ENCODE data around the gene AP5S1.

Gene AP5S1

DNA sequence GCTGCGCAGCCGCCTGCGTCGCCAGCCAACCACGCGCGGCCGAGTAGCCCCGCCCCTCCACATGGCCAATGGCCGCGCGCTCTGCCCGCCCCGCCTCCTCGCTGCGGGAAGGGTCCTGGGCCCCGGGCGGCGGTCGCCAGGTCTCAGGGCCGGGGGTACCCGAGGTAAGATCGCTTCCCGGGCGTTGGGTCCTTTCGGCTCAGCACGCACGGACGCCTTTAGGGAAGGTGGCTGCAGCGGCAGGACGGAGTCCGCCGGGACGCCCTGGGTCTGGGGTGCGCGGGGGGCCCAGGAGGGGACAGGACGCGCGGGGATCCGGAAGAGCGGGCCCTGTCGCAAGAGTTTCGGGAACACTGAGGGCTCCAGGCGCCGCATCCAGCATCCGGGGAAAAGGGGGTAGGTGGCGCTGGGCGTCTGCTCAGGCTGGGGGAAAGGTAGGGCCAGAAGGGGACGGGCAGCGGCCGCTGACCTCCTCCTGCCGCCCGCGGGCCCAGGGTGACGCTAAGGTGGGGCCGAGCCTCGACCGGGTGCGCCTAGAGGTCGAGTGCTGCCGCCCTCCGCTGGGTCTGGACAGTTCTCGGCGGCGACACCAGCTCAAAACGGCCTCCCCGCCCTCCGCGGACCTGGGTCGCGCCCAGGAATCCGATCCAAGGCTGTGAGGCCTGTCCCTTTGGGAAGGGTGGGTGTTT, 26.5 kb downstream of the AP5S1 start, which contains the start of gene MAVS:
Gene MAVS (plus strand): TSS at position 95 of the 689 bp plus-strand sequence. CDS start 7,791 bp downstream, outside the sequence.
- Histone ChIP-seq H3K4me2 (ENCODE audit: low read length) (peak within 1 kb of the TSS; percentile 87), H3K4me1 (ENCODE audit: low read length) (peaks cover 10% of the 10 kb centered on the region), H3K27ac (ENCODE audit: low read length) (peak within 1 kb of the TSS; percentile 32), H3K9ac (ENCODE audit: low read length) (peak within 1 kb of the TSS; percentile 86), H2AFZ (ENCODE audit: low read depth, low read length) (peak within 1 kb of the TSS; percentile 63), H3K4me3 (ENCODE audit: low read length) (peak within 1 kb of the TSS; percentile 88), H3K27me3 (ENCODE audit: low read depth, low read length) (no peaks in the 10 kb centered on the region), H3K36me3 (replicated peaks; ENCODE audit: low read depth, low read length) (no peaks in the 10 kb centered on the region), H4K20me1 (ENCODE audit: insufficient read depth, low read length) (peaks cover 6% of the 10 kb centered on the region; the same call in 1 of the 2 replicates), H3K9me3 (ENCODE audit: insufficient read depth, low read length) (no peaks in the 10 kb centered on the region), H3K79me2 (ENCODE audit: low read length) (peaks cover 34% of the 10 kb centered on the region)
- TF ChIP-seq, protein P1, sequence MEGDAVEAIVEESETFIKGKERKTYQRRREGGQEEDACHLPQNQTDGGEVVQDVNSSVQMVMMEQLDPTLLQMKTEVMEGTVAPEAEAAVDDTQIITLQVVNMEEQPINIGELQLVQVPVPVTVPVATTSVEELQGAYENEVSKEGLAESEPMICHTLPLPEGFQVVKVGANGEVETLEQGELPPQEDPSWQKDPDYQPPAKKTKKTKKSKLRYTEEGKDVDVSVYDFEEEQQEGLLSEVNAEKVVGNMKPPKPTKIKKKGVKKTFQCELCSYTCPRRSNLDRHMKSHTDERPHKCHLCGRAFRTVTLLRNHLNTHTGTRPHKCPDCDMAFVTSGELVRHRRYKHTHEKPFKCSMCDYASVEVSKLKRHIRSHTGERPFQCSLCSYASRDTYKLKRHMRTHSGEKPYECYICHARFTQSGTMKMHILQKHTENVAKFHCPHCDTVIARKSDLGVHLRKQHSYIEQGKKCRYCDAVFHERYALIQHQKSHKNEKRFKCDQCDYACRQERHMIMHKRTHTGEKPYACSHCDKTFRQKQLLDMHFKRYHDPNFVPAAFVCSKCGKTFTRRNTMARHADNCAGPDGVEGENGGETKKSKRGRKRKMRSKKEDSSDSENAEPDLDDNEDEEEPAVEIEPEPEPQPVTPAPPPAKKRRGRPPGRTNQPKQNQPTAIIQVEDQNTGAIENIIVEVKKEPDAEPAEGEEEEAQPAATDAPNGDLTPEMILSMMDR (IDR thresholded peaks at IDR 0.05; ENCODE audit: low read depth, low read length) = no peak
- TF ChIP-seq EZH2phosphoT487 (IDR thresholded peaks at IDR 0.05; ENCODE audit: low read depth) = no peak

DNA sequence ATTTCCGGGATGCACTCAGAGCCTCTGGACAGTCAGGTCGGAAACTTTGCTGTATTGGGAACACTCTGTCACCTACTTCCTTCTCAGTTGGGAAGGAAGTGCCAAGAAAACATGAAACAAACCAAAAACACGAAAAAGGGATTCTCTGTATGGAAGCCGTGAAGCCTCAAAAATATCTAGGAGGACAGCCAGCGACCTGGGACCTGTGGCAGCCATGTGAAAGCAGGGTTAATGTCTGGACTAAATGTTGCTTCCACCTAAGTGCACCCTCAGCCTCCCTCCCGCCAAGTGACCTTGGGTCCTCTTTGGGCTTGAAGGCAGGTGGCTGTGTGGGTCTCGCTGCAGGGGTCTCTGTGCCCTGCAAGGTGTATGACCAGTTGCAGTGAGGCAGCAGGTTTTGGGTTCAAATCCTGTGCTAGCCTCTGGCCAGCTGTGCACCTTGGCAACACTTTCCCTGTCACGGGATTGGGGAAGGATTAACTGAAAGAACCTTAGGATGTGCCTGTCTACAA, 27.1 kb downstream of the AP5S1 start:
- Histone ChIP-seq H3K79me2 (ENCODE audit: low read length) (peaks cover 38% of the 10 kb centered on the region), H4K20me1 (ENCODE audit: insufficient read depth, low read length) (peaks cover 8% of the 10 kb centered on the region), H3K4me3 (ENCODE audit: low read length) (peak overlapping the region; percentile 88), H3K9ac (ENCODE audit: low read length) (peak overlapping the region; percentile 86), H3K4me2 (ENCODE audit: low read length) (peak overlapping the region; percentile 87), H3K27me3 (ENCODE audit: low read depth, low read length) (no peaks in the 10 kb centered on the region), H3K27ac (ENCODE audit: low read length) (peak overlapping the region; percentile 16), H3K4me1 (ENCODE audit: low read length) (peaks cover 10% of the 10 kb centered on the region), H3K9me3 (ENCODE audit: insufficient read depth, low read length) (no peaks in the 10 kb centered on the region), H2AFZ (ENCODE audit: low read depth, low read length) (0 out of 2 replicates have a peak overlapping the region, but pooled peaks have one; percentile 48), H3K36me3 (replicated peaks; ENCODE audit: low read depth, low read length) (no peaks in the 10 kb centered on the region)
- no peak for TF ChIP-seq EZH2phosphoT487 (IDR thresholded peaks at IDR 0.05; ENCODE audit: low read depth)
- TF ChIP-seq, protein P1 (IDR thresholded peaks at IDR 0.05; ENCODE audit: low read depth, low read length) = no peak

DNA sequence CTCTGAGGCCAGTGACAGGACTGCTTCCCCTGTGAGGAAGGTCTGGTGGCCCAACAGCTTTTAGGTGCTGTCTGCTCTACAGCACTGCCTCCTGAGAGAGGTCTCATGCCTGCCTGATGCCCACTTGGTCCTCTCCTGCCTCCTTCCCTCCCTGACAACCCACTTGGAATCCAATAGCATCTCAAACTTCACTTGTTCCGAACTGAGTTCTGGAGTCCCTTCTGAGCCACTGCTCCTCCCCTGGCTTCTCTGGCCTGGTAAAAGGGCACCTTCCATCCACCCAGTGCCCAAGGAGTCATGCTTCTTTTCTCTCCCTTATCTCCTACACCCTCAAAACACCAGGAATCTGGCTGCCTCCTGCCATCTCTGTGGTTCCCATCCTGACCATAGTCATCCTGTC, 28.2 kb downstream of the AP5S1 start:
- no peaks in the 10 kb centered on the region for H3K36me3 ChIP-seq (replicated peaks; ENCODE audit: low read depth, low read length)
- H3K4me2 ChIP-seq (ENCODE audit: low read length) = no peak overlapping the region
- H3K79me2 ChIP-seq (ENCODE audit: low read length) = peaks cover 38% of the 10 kb centered on the region
- no peaks in the 10 kb centered on the region for H3K9me3 ChIP-seq (ENCODE audit: insufficient read depth, low read length)
- peaks cover 8% of the 10 kb centered on the region for H4K20me1 ChIP-seq (ENCODE audit: insufficient read depth, low read length)
- no peak overlapping the region for H3K4me3 ChIP-seq (ENCODE audit: low read length)
- peaks cover 10% of the 10 kb centered on the region for H3K4me1 ChIP-seq (ENCODE audit: low read length)
- no peak overlapping the region for H2AFZ ChIP-seq (ENCODE audit: low read depth, low read length)
- H3K9ac ChIP-seq (ENCODE audit: low read length) = no peak overlapping the region
- H3K27ac ChIP-seq (ENCODE audit: low read length) = no peak overlapping the region
- TF ChIP-seq, protein P1 (IDR thresholded peaks at IDR 0.05; ENCODE audit: low read depth, low read length) = no peak
- no peak for TF ChIP-seq EZH2phosphoT487 (IDR thresholded peaks at IDR 0.05; ENCODE audit: low read depth)
- no peaks in the 10 kb centered on the region for H3K27me3 ChIP-seq (ENCODE audit: low read depth, low read length)

DNA sequence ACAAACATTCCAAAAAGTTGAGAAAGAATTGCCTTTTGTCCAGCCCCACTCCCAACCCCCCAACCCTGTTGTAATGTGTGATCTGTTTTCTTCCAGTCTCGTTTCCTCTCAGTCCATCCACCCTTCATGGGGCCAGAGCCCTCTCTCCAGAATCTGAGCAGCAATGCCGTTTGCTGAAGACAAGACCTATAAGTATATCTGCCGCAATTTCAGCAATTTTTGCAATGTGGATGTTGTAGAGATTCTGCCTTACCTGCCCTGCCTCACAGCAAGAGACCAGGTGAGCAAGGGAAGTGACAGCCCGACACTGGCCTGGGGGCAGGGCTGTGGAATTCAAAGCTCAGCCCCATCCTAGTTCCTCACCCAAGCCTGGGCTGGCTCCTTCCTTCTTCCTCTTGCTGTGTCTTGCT, 34.1 kb downstream of the AP5S1 start:
- Histone ChIP-seq H3K4me1 (ENCODE audit: low read length) (no peaks in the 10 kb centered on the region), H3K27me3 (ENCODE audit: low read depth, low read length) (no peaks in the 10 kb centered on the region), H3K79me2 (ENCODE audit: low read length) (peaks cover 11% of the 10 kb centered on the region; the same call in 1 of the 2 replicates), H3K9ac (ENCODE audit: low read length) (no peak overlapping the region), H3K27ac (ENCODE audit: low read length) (no peak overlapping the region), H4K20me1 (ENCODE audit: insufficient read depth, low read length) (peaks cover 2% of the 10 kb centered on the region; the same call in 1 of the 2 replicates), H3K4me3 (ENCODE audit: low read length) (no peak overlapping the region), H2AFZ (ENCODE audit: low read depth, low read length) (no peak overlapping the region), H3K36me3 (replicated peaks; ENCODE audit: low read depth, low read length) (peaks cover 20% of the 10 kb centered on the region), H3K9me3 (ENCODE audit: insufficient read depth, low read length) (no peaks in the 10 kb centered on the region), H3K4me2 (ENCODE audit: low read length) (no peak overlapping the region)
- no peak for TF ChIP-seq EZH2phosphoT487 (IDR thresholded peaks at IDR 0.05; ENCODE audit: low read depth)
- TF ChIP-seq, protein P1 (IDR thresholded peaks at IDR 0.05; ENCODE audit: low read depth, low read length) = no peak
